ENCODE measurements around the gene CCDC9. TPM values are rescaled to one million over a fixed set of nuclear protein-coding genes. Genes with fewer than 3 reads are reported as not detected.
"Not testable (repeated sequence)": the region's sequence is repeated elsewhere in the genome, so short reads cannot be mapped to it uniquely, and the experiment has no call there.

CCDC9 gene
- total RNA-seq, 2 experiments from 2014 or later: 21.3 to 22.3 TPM

DNA sequence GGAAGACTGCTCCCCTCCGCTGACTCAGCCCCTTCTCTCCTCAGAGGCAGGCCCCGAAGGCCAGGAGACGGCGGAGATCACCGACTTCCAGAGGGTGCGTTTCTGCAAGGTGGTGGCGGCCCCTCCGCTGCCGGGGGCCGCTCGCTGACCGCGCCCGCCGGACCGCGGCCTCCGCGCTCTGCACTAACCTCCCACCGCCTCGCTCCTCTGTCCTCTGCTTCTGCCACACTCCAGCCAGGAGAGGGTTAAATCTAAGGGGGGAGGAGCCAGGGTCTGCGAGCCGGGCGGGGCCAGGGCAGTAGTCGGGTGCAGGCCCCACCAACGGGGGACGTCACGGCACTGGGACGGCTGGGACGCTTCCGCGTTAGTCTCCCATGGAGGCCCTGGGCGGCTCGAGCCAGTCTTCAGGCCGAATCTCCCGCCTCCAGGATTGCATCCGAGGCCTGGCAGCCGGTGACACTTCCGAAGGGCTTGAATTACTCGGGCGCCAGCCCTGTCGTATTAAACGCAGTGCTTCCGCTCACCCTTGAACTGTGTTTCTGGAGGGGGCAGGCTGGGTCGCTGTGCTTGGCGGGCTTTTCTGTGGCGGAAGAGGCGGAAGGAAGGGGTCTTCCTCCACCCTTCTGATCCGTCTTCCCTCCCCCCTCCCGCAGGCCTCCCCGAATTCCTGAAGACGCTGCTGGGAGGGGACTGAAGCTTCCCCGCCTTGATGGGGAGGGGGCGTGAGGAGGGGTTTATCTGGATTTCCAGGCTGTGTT, 17.2 kb downstream of the CCDC9 start:
- ChIA-PET POLR2A (interaction anchor here (0.6 to 2.8 kb wide), 7 partner anchors 17 to 115 kb away, joined by 3 to 30 read pairs (median 5); partner anchors contain the start of genes CCDC9 and DHX34), CTCF (interaction anchor here (0.5 to 1.1 kb wide), 6 partner anchors 14 to 160 kb away, joined by 3 to 4 read pairs (median 3); partner anchors contain the start of genes DHX34 and ZC3H4)

DNA sequence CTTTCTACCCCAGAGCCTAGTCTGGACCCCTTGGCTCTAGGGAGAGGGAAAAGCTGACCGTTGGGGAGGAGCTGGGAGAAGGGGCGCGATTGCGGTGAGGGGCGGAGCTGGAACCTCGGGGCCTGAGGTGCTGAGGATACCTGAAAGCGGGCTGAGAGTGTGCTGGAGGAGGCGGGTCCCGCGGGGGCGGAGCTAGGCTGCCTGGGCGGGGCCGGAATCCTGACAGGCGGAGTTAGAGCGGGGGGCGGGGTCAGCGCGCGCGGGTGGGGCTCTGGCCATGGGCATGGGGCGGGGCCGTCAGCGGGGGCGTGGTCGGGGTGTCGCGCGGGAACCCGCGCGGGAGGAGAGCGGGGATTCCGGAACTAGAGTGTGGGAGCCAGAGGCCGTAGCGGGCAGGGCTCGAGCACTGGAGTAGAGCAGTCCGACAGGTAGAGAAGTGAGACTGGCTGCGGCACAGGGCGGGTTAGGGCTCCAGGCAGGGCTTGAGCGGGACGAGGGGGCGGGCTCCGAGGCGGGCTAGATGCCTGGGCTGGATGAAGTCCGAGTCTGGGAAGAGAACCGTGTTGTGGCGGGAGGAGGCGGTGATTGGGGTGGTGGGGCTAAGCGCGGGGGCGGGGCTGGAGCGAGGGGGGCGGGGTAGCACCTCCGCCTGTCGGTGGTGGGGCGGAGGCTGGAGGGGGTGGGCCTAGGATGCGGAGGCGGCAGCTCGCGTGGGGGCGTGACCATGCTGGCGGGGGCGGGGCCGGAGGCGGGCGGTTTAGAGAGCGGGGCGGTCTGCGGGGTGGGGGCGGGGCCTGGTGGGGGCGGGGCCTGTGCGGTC, 18.0 kb downstream of the CCDC9 start, which contains the start of gene INAFM1:
Gene INAFM1 (plus strand): TSS at position 815 of the 820 bp plus-strand sequence. CDS start 35 bp downstream, outside the sequence.
- POLR2A ChIA-PET: interaction anchor here (0.6 to 2.8 kb wide), 8 partner anchors 17 to 115 kb away, joined by 3 to 30 read pairs (median 5); partner anchors contain the start of genes CCDC9 and DHX34
- CTCF ChIA-PET: interaction anchor here (0.8 to 2.5 kb wide), 8 partner anchors 11 to 161 kb away, joined by 3 to 15 read pairs (median 4); partner anchors contain the start of genes CCDC9, DHX34 and ZC3H4

DNA sequence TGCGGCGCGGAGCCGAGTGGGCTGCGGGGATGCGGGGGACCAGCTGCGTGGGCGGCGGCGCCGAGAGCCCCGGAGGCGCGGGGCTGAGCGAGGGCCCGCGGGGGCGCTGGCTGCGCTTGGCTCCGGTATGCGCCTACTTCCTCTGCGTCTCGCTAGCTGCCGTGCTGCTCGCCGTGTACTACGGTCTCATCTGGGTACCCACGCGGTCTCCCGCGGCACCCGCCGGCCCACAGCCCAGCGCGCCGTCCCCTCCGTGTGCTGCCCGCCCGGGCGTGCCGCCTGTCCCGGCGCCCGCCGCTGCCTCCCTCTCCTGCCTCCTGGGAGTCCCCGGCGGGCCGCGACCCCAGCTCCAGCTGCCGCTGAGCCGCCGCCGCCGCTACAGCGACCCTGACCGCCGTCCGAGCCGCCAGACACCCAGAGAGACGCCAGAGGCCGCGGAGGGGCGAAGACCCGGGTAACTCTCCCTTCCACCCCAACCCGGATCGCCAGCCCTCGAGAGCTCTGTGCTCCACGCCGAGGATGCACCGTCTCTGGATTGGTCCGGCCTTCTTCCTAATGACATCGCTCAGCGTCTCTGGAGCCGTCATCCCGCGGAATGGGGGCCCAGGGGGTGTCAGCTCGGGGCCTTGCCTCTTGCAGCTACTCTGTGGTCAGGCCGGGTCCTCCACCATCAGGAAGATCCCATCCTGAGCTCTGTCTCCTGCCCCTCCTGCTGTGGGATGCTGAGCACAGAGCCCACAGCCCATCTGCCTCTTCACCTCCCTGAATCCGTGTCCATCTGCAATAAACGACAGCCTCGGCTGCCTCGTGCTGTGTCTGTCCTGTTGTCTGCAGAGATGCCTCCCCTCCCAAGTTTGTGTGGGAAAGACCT, 18.8 kb downstream of the CCDC9 start:
- ChIA-PET POLR2A (interaction anchor here (0.8 to 2.8 kb wide), 3 partner anchors 18 to 49 kb away, joined by 5 to 30 read pairs (median 9); partner anchors contain the start of gene CCDC9), CTCF (interaction anchor here (0.5 to 2.5 kb wide), 8 partner anchors 11 to 107 kb away, joined by 3 to 15 read pairs (median 4); partner anchors contain the start of gene CCDC9)

DNA sequence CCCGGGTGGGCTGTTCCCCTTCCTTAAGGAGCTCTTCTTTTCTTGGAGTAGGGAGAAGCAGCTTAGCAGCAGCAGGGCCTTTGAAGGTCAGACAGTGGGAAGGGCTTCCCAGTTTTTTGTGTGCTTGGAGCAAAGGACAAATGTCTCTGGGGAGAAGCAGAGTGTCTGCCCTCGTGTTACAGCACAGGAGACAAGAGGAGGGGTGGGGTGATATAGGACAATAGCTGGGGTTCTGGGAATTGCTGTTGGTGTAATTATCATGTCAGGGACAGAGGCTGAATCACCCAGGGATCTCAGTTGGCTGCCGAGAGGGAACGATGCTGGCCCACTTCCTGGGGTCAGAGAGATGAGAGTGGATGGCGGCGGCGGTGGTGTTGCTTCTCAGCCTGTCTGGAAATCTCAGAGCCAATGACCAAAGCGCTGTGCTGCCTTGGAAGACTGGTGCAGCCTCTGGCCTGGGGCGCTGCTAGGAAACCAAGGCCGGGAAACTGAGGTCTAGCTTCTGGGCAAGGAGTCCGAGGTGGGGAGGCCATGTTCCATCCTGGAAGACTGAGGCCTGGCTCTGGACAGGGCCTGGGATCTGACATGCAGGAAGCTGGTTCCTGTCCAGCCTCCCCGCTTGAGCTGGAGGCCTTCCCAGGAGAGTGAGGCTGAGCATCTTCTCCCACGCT, 19.6 kb downstream of the CCDC9 start:
- CTCF ChIA-PET: interaction anchor here (0.5 to 2.5 kb wide), 4 partner anchors 10 to 30 kb away, joined by 3 to 15 read pairs (median 6); no protein-coding TSS in a partner anchor
- POLR2A ChIA-PET: interaction anchor here (0.6 to 2.8 kb wide), 2 partner anchors 32 to 259 kb away, joined by 3 to 9 read pairs; no protein-coding TSS in a partner anchor

DNA sequence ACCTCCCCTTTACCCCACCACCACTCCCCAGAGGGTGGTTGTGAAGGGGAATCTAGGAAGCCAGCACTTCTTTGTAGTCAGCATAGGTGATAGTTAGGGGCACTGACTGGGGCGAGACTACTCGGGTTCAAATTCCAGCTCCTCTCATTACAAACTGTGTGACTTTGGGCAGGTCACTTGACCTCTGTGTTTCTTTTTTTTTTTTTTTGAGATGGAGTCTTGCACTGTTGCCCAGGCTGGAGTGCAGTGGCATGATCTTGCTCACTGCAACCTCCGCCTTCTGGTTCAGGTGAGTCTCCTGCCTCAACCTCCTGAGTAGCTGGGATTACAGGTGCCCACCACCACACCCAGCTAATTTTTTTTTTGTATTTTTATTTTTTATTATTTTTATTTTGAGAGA, 20.2 kb downstream of the CCDC9 start:
- POLR2A ChIA-PET: interaction anchor here (0.6 kb wide), 2 partner anchors 258 to 447 kb away, joined by 3 read pairs; no protein-coding TSS in a partner anchor
- CTCF ChIA-PET: interaction anchor here (2.5 kb wide), 1 partner anchor 9 kb away, joined by 15 read pairs; no protein-coding TSS in a partner anchor

DNA sequence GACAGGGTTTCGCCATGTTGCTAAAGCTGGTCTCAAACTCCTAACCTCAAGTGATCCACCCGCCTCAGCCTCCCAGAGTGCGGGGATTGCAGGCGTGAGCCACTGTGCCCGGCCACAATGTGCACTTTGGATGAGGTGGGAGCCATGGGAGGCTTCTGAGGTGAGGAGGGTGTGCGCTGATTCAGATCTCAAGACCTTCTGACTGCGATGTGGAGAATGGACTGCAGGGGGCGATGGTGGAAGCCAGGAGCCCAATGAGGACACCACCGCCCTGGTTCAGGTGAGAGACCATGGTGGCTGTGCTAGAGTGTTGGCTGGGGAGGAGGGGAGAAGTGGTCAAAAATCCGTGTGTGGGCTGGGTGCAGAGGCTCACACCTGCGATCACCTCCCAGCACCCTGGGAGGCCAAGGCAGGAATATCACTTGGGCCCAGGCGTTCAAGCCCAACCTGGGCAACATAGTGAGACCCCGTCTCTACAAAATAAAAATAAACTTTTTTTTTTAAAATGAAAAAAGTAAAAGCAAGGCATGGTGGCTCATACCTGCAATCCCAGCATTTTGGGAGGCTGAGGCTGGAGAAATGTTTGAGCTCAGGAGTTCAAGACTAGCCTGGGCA, 24.0 kb downstream of the CCDC9 start:
- POLR2A ChIA-PET: no interaction called here
- CTCF ChIA-PET: interaction anchor here (0.6 to 2.3 kb wide), 3 partner anchors 11 to 23 kb away, joined by 3 to 6 read pairs (median 3); partner anchors contain the start of gene CCDC9

DNA sequence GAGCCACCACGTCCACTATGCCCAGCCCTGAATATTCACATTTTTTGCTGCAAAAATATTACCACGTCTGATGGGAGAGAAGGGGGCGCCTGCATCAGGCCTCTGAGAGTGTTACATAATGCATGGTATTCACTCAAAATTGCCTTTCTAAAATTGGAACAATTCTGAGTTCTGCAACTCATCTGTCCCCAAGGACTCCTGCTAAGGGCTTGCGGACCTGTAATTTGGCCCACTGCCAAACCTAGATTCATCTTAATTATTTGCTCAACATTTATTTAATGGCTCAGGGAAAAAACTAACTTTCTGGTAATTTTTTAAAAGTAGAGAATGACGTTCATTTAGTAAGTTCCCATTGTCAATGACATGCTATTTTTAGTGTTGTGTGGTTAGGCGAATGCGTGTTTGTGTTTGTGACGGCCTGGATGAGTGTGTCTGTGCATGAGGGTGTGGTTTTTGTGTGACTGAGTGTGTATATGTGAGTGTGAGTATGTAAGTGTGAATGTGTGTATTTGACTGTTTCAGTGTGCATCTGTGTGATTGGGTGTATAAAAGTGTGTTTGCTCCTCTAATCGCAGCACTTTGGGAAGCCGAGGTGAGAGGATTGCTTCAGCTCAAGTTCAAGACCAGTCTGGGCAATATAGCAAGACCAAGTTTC, 27.2 kb downstream of the CCDC9 start:
- ChIA-PET CTCF (interaction anchor here (0.9 to 1.7 kb wide), 3 partner anchors 10 to 108 kb away, joined by 3 to 7 read pairs (median 4); no protein-coding TSS in a partner anchor), POLR2A (no interaction called here)

DNA sequence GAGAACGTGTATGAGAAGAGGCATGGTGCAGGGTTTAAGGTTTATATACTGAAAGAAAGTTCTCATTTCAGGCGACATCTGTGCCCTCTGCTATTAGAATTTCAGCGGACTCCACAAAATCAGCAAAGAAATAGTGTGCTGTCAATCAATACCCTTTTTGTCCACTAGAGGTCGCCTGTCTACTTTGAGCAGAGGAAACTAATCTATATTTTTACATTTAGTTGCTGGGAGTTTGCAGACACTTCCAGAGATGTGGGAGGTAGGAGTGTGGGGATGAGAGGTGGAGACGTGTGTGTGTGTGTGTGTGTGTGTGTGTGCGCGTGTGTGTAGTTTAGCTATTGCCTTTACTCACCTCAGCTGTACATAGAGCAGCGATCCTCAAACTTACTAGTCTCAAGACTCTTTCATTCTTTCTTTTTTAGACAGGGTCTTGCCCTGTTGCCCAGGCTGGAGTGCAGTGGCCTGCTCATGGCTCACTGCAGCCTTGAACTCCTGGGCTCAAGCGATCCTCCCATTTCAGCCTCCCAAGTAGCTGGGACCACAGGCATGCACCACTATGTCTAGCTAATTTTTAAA, 28.1 kb downstream of the CCDC9 start:
- CTCF ChIA-PET: interaction anchor here (0.9 to 3.1 kb wide), 7 partner anchors 9 to 107 kb away, joined by 3 to 15 read pairs (median 4); partner anchors contain the start of gene INAFM1
- POLR2A ChIA-PET: no interaction called here

DNA sequence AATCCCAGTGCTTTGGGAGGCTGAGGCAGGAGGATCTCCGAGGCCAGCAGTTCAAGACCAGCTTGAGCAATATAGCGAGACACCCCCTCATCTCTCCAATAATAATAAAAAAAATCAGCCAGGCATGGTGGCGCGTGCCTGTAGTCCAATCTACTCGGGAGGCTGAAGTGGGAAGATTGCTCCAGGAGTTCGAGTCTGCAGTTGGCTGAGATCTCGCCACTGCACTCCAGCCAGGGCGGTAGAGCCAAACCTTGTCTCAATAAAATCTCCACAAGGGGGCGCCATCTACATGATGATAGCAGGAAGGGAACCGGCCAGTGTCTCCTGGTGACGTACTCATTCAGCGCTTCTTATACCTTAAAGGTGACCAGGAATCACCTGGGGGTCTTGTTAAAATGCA, 39.7 kb downstream of the CCDC9 start:
- CTCF ChIA-PET: interaction anchor here (1.0 to 2.7 kb wide), 9 partner anchors 9 to 138 kb away, joined by 3 to 15 read pairs (median 6); partner anchors contain the start of gene DHX34
- POLR2A ChIA-PET: no interaction called here

DNA sequence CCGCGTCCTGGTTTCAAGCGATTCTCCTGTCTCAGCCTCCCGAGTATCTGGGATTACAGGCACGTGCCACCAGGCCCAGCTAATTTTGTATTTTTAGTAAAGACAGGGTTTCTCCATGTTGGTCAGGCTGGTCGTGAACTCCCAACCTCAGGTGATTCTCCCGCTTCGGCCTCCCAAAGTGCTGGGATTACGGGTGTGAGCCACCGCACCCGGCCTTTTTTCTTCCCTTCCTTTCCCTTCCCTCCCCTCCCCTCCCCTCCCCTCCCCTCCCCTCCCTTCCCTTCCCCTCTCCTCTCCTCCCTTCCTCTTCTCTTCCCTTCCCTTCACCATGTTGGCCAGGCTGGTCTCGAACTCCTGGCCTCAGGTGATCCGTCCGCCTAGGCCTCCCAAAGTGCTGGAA, 44.5 kb downstream of the CCDC9 start:
- POLR2A ChIA-PET: not testable (repeated sequence)
- CTCF ChIA-PET: interaction anchor here (1.2 kb wide), 1 partner anchor 90 kb away, joined by 4 read pairs; no protein-coding TSS in a partner anchor

DNA sequence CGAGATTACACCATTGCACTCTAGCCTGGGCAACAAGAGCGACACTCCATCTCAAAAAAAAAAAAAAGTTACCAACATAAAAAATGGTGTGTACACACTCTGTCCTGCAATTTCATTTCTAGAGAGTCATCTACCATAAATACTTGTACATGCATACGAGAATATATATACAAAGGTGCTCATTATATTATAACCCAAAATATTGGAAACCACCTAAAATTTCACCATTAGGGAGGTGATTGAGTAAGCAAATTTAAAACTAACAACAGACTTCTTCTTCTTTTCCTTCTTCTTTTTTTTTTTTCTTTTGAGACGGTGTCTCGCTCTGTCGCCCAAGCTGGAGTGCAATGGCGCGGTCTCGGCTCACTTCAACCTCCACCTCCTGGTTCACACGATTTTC, 45.9 kb downstream of the CCDC9 start:
- ChIA-PET CTCF (interaction anchor here (0.7 to 1.0 kb wide), 2 partner anchors 21 to 85 kb away, joined by 3 read pairs; no protein-coding TSS in a partner anchor), POLR2A (no interaction called here)

DNA sequence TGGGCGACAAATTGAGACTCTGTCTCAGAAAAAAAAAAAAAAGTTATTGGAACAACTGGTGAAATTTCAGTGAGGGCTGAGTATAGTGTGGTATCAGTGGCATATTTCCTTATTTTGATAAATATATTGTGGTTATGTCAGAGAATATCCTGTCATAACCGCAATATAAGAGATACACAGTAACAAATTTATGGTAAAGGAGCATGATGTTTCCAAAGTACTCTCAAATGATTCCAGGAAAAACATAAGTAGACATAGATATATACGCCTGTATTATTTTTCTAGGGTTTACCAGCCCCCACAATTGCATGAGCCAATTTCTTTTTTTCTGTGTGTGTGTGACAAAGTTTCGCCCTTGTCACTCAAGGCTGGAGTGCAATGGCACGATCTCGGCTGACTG, 47.6 kb downstream of the CCDC9 start:
- ChIA-PET CTCF (interaction anchor here (0.7 to 1.2 kb wide), 3 partner anchors 8 to 856 kb away, joined by 4 to 8 read pairs (median 5); partner anchors contain the start of gene DHX34), POLR2A (no interaction called here)

DNA sequence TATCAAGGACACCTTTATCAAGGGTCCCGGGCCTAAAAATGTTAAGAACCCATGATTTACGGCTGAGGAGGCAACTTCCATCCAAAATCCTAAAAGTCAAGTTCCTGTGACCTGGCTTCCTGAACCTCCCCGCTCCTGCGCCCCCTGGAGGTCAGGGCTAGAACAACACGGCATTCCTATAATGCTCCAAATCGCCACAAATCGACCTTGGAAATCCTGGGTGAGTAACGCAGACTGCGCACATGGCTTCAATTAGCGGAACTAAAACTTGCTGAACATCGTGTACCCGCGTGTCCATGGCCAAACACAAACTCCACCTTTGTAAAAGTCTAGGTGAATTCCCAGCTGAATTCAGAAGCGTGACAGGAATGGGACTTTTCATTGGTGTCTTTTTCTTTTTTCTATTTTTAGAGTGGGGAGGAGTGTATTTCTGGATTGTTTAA, 49.0 kb downstream of the CCDC9 start:
- POLR2A ChIA-PET: no interaction called here
- CTCF ChIA-PET: interaction anchor here (0.7 to 2.1 kb wide), 9 partner anchors 9 to 254 kb away, joined by 3 to 8 read pairs (median 5); partner anchors contain the start of genes DHX34 and KPTN

DNA sequence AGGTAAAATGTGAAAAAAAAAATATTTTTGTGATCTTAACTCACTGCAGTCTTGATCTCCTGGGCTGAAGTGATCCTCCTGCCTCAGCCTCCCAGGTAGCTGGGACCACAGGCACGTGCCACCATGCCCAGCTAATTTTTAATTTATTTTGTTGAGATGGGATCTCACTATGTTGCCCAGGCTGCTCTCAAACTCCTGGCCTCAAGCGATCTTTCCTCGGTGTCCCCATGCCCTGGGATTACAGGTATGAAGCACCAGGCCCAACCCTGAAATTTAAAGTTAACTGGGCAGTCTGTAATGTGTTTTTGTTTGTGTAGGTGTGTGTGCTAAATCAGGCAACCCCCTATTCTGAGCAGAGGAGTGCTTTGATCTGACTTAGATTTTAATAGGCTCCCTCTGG, 50.0 kb downstream of the CCDC9 start:
- ChIA-PET POLR2A (no interaction called here), CTCF (interaction anchor here (1.0 to 2.1 kb wide), 5 partner anchors 31 to 177 kb away, joined by 3 to 7 read pairs (median 6); partner anchors contain the start of gene KPTN)

DNA sequence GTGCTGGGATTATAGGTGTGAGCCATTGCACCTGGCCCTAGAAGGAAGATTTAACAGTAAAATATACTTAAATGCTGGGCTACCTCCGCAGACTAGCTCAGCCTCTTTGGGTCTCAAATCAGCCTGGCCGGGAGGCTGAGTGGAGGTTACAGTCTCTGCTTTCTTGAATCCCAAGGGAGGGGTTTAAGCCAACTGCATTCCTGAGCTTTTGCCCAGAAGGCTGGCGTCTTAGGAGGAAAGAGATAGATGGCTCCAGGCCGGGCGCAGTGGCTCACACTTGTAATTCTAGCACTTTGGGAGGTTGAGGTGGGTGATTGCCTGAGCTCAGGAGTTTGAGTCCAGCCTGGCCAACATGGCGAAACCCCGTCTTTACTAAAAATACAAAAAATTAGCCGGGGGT, 52.7 kb downstream of the CCDC9 start:
- CTCF ChIA-PET: interaction anchor here (0.7 kb wide), 1 partner anchor 228 kb away, joined by 4 read pairs; no protein-coding TSS in a partner anchor
- POLR2A ChIA-PET: no interaction called here

DNA sequence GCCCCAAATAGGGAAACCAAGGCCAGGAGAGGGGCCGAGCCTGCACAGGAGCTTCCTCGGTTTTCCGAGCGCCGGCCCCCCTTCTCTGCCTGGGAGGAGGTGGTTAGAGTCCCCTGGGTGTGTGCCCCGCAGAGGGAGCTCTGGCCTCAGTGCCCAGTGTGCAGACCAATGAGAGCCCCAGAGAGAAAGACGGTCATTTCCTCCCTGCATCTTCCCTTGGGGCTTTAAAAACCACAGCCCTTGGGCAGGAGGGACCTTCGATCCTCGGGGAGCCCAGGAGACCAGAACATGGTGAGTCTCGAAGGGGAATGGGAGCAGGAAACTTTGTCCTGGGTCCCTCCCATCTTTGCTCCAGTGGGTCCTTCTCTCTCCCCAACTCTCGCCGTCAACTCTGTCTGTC, 53.3 kb downstream of the CCDC9 start, which contains the start of gene C5AR1:
Gene C5AR1 (plus strand): TSS at position 254 of the 400 bp plus-strand sequence. CDS start 35 bp downstream, at position 289.
- ChIA-PET POLR2A (no interaction called here), CTCF (no interaction called here)
